Fibroblast of lung (primary cell): Measurements from ENCODE around the gene CIART. TPM values are rescaled to one million over a fixed set of nuclear protein-coding genes. Genes with fewer than 3 reads are reported as not detected.

ENCODE experiments used
- DNase-seq, 2 donors: peaks; one replicate each; pipeline versions ENCODE4 v3.0.0 to v3.0.0-alpha.2; 2010; ENCODE audit warnings: low read depth in 2 of 2
- H2AFZ ChIP-seq: 2 replicates; pipeline ENCODE4 v1.5.1; 2012; ENCODE audit warnings: low read length, control low read depth, inconsistent platforms
- H3K27ac ChIP-seq: 2 replicates; pipeline ENCODE4 v1.5.1; 2011; ENCODE audit warnings: low read length, control low read depth; ENCODE audit not compliant: insufficient read depth
- H3K27me3 ChIP-seq: 2 replicates; pipeline ENCODE4 v1.5.1; 2011; ENCODE audit warnings: mild to moderate bottlenecking, low read length; ENCODE audit not compliant: control insufficient read depth, insufficient read depth
- H3K36me3 ChIP-seq: 2 replicates; pipeline ENCODE4 v1.5.1; 2011; ENCODE audit warnings: low read length; ENCODE audit not compliant: control insufficient read depth, insufficient read depth
- H3K4me1 ChIP-seq: 2 replicates; pipeline ENCODE4 v1.5.1; 2011; ENCODE audit warnings: low read length; ENCODE audit not compliant: control insufficient read depth, insufficient read depth; ENCODE audit errors: extremely low read depth
- H3K4me2 ChIP-seq: 2 replicates; pipeline ENCODE4 v1.5.1; 2011; ENCODE audit warnings: low read length, control low read depth; ENCODE audit not compliant: insufficient read depth; ENCODE audit errors: extremely low read depth
- H3K4me3 ChIP-seq, 4 experiments: fragments of 200-600 bp in 1 of 4; sonication (generic) in 1 of 4; replicated peaks in 1 of 4; 2 replicates each; pipeline ENCODE4 v1.5.1; 2011 to 2016; ENCODE audit warnings: low read length in 4 of 4, low read depth in 3 of 4, mild to moderate bottlenecking in 3 of 4, control low read depth in 2 of 4, inconsistent platforms in 1 of 4, mixed read lengths in 1 of 4; ENCODE audit not compliant: insufficient read depth in 1 of 4; ENCODE audit errors: control extremely low read depth in 1 of 4
- H3K79me2 ChIP-seq: 2 replicates; pipeline ENCODE4 v1.5.1; 2012; ENCODE audit warnings: mild to moderate bottlenecking, low read length, inconsistent platforms; ENCODE audit not compliant: control insufficient read depth, insufficient read depth
- H3K9ac ChIP-seq: 2 replicates; pipeline ENCODE4 v1.5.1; 2011; ENCODE audit warnings: mild to moderate bottlenecking, low read length, control low read depth; ENCODE audit not compliant: insufficient read depth
- H3K9me3 ChIP-seq: 2 replicates; pipeline ENCODE4 v1.5.1; 2012; ENCODE audit warnings: low read depth, low read length; ENCODE audit not compliant: control insufficient read depth, insufficient read depth
- H4K20me1 ChIP-seq: 2 replicates; pipeline ENCODE4 v1.5.1; 2011; ENCODE audit warnings: low read length; ENCODE audit not compliant: control insufficient read depth, insufficient read depth; ENCODE audit errors: extremely low read depth
- CTCF ChIP-seq, 2 donors: IDR thresholded peaks in 1 of 2; conservative IDR thresholded peaks in 1 of 2; 1 replicate in 1 of 2; 2 replicates in 1 of 2; pipeline ENCODE4 v1.5.1; 2011 to 2012; ENCODE audit warnings: low read length in 2 of 2, control low read depth in 1 of 2, inconsistent platforms in 1 of 2, low read depth in 1 of 2, mild to moderate bottlenecking in 1 of 2
- EZH2 ChIP-seq: IDR thresholded peaks from 2 replicates; pipeline ENCODE4 v1.5.1; 2012; ENCODE audit warnings: low read length, control low read depth, mild to moderate bottlenecking; ENCODE audit errors: missing control alignments
- polyA plus RNA-seq, 2 donors: library from polyadenylated mRNA; depleted of rRNA in 1 of 2; stranded (reverse) in 1 of 2; unstranded in 1 of 2; fragments of >200 nt; gene quantifications; 2 replicates each; pipeline ENCODE4 v1.2.1, GENCODE V29; 2011 to 2012; ENCODE audit warnings: missing spikeins in 1 of 2
- total RNA-seq: library from RNA; depleted of rRNA; stranded (reverse); fragments of >200 nt; gene quantifications from 2 replicates; pipeline ENCODE4 v1.2.1, GENCODE V29; 2014

The CIART gene
- total and polyA plus RNA-seq, 2 donors (not counting 1 experiment from before 2014, with no cell fraction given) = 10.4 to 15.3 TPM

DNA sequence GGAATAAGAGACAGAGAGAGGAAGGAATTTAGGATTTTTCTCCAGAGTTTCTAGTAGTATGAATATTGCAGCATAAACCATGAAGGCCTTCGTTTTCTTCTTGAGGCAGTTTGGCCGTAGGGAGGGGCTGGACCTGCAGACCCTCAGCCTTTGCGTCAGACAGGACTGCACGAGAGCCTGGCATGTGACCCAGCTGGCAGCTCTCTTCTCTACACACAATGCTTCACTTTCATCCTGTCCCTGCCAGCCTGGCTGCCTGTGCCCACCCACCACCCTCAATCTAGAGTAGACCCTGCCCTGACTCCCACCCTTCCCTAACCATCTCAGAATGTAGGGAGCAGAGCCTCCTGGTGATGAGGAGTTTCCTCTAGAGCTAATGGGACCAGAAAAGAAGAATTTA lies 23.1 kb upstream of the CIART start:
- Histone ChIP-seq H3K4me3 (no peak overlapping the region), H3K36me3 (no peaks in the 10 kb centered on the region), H3K79me2 (no peaks in the 10 kb centered on the region), H3K9ac (no peak overlapping the region), H3K4me2 (no peak overlapping the region), H3K27me3 (peaks cover 22% of the 10 kb centered on the region), H3K4me1 (peaks cover 9% of the 10 kb centered on the region), H3K27ac (no peak overlapping the region), H2AFZ (no peak overlapping the region), H3K9me3 (no peaks in the 10 kb centered on the region), H4K20me1 (no peaks in the 10 kb centered on the region)
- DNase-seq = no peak
- no peak for TF ChIP-seq CTCF (conservative IDR thresholded peaks at IDR 0.05 in 1 of 2, IDR thresholded peaks at IDR 0.05 in 1 of 2; ENCODE audit: low read depth in 1 of 2, low read length in 2 of 2)
- TF ChIP-seq EZH2 = no peak

GRCh38 chr1:150259758-150260669 lies 22.3 kb upstream of the CIART start:
- peak in 1 of 2 donors; percentile 22 for DNase-seq
- Histone ChIP-seq H3K9ac (no peak overlapping the region), H3K36me3 (peaks cover 1% of the 10 kb centered on the region), H3K79me2 (no peaks in the 10 kb centered on the region), H3K9me3 (no peaks in the 10 kb centered on the region), H2AFZ (no peak overlapping the region), H4K20me1 (no peaks in the 10 kb centered on the region), H3K4me3 (no peak overlapping the region), H3K4me2 (no peak overlapping the region), H3K27me3 (peaks cover 22% of the 10 kb centered on the region), H3K4me1 (peaks cover 9% of the 10 kb centered on the region), H3K27ac (no peak overlapping the region)
- TF ChIP-seq EZH2 (peak; percentile 37), CTCF (conservative IDR thresholded peaks at IDR 0.05 in 1 of 2, IDR thresholded peaks at IDR 0.05 in 1 of 2; ENCODE audit: low read depth in 1 of 2, low read length in 2 of 2) (no peak)

DNA sequence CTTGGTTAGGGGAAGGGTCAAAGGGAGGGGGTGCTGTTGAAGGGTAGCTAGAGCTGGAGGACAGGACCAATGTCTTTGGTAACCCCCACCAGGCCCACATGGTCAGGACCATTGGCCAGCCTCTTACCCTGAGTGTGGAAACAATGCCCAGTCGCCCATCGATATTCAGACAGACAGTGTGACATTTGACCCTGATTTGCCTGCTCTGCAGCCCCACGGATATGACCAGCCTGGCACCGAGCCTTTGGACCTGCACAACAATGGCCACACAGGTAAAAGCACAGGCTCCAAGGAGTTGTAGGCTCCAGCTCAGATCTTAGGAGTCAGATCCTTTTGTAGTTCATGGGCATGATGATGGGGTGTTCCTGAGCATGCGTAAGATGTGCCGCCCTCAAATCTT lies 21.0 kb upstream of the CIART start:
- H4K20me1 ChIP-seq = no peaks in the 10 kb centered on the region
- no peak overlapping the region for H3K4me3 ChIP-seq
- peaks cover 10% of the 10 kb centered on the region for H3K36me3 ChIP-seq
- H3K27me3 ChIP-seq = peaks cover 22% of the 10 kb centered on the region
- no peak for DNase-seq
- H3K9me3 ChIP-seq = no peaks in the 10 kb centered on the region
- peaks cover 2% of the 10 kb centered on the region for H3K79me2 ChIP-seq
- H3K9ac ChIP-seq = no peak overlapping the region
- no peak overlapping the region for H3K4me2 ChIP-seq
- H2AFZ ChIP-seq = no peak overlapping the region
- H3K27ac ChIP-seq = no peak overlapping the region
- H3K4me1 ChIP-seq = peaks cover 3% of the 10 kb centered on the region
- TF ChIP-seq CTCF (conservative IDR thresholded peaks at IDR 0.05 in 1 of 2, IDR thresholded peaks at IDR 0.05 in 1 of 2; ENCODE audit: low read depth in 1 of 2, low read length in 2 of 2) (no peak), EZH2 (no peak)
